NCI-H1930 (cell line): ENCODE measurements around the gene HSPA8.
"Not testable (repeated sequence)": the region's sequence is repeated elsewhere in the genome, so short reads cannot be mapped to it uniquely, and the experiment has no call there.

ENCODE experiments used
- DNase-seq, 2 experiments: peaks; one replicate each; lab custom pipeline; 2025; lab: John Stamatoyannopoulos, UW

HSPA8 gene

GRCh38 chr11:123061403-123062157 is at the start of gene HSPA8:
Gene HSPA8, minus strand, starts transcription at chr11:123062136. Its CDS starts 812 bp downstream, at chr11:123061324.
- peak in 1 of 2 experiments; percentile 22 for DNase-seq

DNA sequence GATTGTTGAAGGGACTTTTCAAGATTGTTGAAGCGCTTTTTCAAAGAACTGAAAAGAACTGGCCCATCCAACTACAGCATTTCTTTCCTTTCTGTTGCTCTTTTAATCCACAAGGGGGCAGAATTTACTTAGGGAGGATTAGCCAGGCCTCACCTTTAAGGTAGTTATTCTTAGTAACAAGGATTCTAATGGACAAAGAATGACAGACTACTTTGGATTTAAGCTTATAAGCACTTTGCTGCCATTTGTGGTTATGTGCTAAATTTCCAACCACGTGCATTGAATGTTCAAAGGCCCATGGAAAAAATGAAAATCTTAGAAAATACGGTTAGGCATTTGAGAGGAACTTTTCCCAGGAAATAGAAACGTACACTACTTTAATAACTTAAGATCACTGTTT is 49.5 kb upstream of the HSPA8 start:
- peak in 1 of 2 experiments; percentile 57 for DNase-seq

- no peak for DNase-seq
These were observed 48.5 kb upstream of the HSPA8 start for GRCh38 chr11:123110397-123110796.

- DNase-seq = no peak
These were observed 46.1 kb upstream of the HSPA8 start for GRCh38 chr11:123107945-123108495.

- no peak for DNase-seq
These were observed 42.8 kb upstream of the HSPA8 start for GRCh38 chr11:123104697-123105096.

DNA sequence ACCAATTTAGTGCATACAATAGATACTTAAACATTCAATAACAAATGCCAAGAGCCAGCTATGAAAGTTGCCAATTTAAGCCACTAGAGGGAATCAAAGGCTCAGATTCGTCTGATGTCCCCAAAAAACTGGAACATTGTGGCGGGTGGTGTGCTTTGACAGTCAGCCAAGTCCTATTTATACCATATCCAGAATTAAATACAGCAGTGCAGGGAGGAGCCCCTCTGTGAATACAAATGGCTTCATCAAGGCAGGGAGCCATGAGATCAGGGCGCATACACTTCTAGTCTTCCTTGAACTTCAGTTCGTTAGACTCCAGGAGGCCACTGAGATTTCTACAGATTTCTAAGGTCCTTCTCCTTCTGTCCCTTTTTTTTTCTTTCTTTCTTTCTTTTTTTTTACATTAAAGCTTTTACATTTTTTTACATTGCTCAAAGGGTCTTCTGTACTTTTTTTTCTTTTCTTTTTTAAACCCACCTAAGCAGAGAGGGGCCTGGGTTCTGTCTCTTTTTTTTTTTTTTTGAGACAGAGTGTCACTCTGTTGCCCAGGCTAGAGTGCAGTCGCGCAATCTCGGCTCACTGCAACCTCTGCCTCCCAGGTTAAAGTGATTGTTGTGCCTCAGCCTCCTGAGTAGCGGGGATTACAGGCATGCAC is 41.5 kb upstream of the HSPA8 start:
- DNase-seq = peak in 1 of 2 experiments; percentile 16

DNA sequence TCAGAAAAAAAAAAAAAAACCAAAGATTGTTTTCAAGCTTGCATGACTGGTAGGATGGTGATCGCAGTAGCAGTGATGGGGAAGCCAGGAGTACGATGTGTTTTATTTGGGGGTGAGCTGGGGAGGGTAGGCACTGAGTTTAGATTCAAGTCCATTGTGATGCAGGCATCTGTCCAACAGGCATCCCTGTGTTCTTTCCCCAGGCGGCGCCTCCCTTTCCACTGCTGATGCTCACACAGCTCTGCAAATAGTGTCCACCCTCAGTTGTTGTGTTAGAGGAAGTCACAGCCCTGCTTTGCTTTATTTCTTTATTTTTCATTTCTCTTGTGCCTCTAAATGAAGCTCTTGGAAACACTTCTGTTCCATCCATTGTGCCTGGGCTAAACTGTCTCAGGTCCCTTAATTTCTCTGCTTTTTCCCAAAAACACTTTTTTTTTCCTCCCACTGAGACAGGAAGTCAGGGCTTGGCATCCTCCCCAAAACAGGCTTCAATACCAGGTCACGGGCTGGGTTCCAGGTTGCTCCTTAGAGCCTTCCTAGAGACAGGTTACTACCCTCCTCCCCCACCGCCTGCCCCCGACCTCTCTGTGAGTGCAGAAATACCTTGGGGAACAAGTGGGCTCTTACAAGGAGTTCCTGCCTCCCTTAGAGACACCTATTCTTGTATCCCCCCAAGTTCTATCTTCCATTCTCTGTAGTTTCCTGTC is 38.6 kb upstream of the HSPA8 start:
- no peak for DNase-seq

- DNase-seq = no peak
These were observed 37.1 kb upstream of the HSPA8 start for GRCh38 chr11:123098990-123099389.

- no peak for DNase-seq
These were observed 31.8 kb upstream of the HSPA8 start for GRCh38 chr11:123093739-123094138.

DNA sequence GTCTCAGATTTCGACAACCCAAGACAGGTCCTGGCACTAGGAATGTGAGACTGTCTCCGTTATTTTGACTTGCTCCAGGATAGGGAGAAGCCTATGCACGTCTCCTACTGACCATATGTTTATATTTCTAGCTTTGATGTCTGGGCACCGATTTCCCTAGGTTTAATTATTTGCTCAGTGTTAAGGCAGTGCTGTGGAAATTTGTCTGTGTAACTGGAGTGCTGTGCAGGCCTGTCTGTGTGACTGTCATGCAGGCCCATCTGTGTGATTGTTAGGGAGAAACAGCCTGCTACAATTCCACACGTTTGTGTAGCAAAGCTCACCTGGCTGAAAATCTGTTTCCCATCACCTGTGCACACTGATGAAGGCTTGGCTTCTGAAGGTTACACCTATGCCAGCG is 29.6 kb upstream of the HSPA8 start:
- no peak for DNase-seq

GRCh38 chr11:123090168-123090567 is 28.2 kb upstream of the HSPA8 start:
- DNase-seq = not testable (repeated sequence)

- not testable (repeated sequence) for DNase-seq
These were observed 27.0 kb upstream of the HSPA8 start for GRCh38 chr11:123088896-123089295.

DNA sequence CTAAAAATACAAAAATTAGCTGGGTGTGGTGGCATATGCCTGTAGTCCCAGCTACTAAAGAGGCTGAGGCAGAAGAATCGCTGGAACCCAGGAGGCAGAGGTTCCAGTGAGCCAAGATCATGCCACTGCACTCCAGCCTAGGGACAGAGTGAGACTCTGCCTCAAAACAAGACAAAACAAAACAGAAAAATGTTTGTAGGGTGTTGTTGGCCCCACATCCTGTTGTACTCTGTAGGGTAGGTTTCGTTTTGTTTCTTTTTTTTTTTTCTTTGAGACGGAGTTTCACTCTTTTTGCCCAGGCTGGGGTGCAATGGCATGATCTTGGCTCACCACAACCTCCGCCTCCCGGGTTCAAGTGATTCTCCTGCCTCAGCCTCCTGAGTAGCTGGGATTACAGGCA is 25.7 kb upstream of the HSPA8 start:
- not testable (repeated sequence) for DNase-seq

GRCh38 chr11:123086305-123086704 is 24.4 kb upstream of the HSPA8 start:
- DNase-seq = no peak

DNA sequence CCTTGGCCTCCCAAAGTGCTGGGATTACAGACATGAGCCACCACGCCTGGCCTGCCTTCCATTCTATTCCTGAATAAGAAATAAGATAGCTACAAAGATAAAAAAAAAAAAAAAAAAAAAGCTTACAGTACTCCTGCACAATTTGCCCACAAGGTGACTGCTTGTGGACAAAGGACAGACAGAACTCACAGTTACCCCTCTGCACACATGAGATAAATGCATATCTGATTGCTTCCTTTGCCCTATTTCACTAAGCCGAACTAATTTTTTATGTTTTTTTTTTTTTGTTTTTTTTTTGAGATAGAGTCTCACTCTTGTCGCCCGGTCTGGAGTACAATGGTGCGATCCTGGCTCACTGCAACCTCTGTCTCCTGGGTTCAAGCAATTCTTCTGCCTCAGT is 23.6 kb upstream of the HSPA8 start:
- DNase-seq = no peak

DNA sequence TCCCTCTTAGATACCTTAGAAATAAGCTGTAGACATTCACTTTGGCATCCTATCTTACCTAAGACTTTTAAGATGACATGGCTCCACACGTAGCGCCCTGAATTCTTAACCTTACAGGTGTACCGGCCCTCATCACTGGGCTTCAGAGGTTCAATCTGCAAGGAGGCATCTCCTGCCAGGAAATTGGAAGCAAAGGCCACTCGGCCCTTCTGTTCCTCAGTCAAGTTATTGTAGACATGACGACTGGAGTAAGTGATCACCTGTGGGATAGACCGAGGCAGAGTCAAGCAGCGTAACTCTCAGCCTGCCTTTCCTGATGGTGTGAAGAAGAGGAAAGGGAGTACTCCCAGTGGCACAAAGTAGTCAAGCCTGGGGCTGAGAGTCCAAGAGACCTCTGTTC is 22.5 kb upstream of the HSPA8 start:
- DNase-seq = no peak

DNA sequence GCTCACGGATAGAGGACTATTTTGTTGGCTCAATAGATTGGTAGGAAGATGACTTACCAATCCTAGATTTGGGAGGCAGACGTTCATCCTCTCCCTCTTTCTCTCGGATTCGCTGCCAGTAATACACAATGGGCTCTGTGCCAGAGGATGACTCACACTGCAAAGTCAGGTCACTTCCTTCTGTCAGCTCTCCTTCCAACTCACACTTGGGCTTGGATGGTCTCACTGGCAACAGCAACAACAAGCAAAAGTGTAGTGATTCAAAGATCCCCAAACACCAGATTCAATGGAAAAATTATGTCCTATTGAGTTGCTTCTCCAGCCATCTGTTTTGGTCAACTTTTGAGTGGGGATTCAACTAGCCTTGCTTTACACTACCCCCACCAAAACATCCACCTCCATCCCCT is 21.7 kb upstream of the HSPA8 start:
- DNase-seq = no peak

DNA sequence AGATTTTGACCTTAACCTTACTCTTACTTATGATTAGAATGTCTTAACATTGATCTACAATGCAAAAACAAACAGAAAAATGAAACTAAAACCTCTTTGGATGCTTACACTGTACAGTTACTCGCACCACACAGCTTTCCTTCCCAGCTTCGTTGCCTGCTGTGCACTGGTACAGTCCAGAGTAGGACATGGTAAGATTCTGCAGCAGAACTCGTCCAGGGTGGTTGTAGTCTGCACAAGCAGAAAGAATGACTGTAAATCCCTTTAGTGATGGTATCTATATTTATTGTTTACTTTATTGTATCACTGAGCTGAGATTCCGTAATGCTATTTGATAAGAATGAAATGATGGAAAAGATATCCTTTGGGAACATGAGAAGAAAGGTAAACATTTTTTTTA is 21.0 kb upstream of the HSPA8 start:
- DNase-seq = no peak

- DNase-seq = no peak
These were observed 18.1 kb upstream of the HSPA8 start for GRCh38 chr11:123080015-123080414.

DNA sequence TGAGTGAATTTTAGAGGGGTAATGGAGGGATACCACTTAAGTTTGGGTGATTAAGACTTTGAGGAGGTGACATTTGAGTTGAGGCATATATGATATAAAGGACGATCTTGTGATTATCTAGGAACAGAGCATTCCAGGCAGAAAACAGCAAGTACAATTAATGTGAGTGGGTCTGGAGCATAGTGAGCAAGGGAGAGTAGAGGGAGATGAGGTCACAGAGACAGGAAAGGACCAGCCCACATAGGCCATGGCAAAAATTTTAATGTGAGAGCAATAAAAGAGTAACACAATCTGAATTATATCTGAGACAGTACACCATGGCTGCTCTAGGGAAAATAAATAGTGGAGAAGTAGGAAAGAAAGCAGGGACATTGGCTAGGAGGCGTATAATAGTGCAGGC is 14.5 kb upstream of the HSPA8 start:
- no peak for DNase-seq

- no peak for DNase-seq
These were observed 11.6 kb upstream of the HSPA8 start for GRCh38 chr11:123073343-123074057.

DNA sequence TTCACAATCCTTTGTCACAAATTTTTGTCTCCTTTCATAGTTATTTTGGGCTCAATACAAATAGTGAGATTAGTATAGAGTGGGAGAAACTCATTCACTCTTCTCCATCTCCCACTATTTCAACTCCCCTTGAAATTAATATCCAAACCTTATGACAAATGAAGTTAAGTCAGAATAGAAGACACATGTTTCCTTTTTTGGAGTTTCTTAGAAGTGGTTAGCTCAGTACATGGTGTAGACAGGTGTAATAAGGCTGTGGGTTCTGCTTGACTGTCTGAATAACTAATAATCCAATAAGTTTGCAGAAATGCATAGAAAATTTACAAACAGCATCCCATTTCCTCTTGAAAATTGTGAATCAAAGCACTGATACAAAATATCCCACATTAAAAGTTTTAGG is 10.8 kb upstream of the HSPA8 start:
- DNase-seq = no peak
